ENCODE measurements around the gene DNAJA2.
A peak's percentile ranks its signal among the peaks of the same experiment; 100 is the strongest.
"Not testable (repeated sequence)": the region's sequence is repeated elsewhere in the genome, so short reads cannot be mapped to it uniquely, and the experiment has no call there.

Gene DNAJA2

DNA sequence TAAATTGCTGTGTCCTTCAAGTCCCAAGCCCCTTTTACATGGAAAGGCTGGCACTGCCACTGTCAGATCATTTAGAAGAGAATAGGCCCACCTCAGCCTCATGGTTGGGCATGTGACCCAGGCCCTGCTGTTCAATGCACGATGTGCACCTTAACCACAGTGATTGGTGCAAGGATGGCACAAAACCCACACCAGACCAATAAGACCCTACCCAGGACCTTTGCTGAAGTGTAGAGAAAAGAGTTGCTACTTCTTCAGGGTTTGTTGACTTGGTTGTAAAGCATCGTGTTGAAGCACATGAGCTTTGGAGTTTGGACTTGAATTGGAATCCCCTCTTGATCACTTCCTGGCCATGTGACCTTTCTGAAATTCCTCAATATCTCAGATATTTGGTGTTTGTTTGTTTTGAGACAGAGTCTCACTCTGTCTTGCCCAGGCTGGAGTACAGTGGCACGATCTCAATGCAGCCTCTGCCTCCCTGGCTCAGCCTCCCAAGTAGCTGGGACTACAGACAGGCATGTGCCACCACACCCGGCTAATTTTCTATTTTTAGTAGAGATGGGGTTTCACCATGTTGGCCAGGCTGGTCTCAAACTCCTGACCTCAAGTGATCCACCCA is 24.8 kb downstream of the DNAJA2 start:
- DNase-seq (ENCODE audit: low read depth), result no peak
- TF ChIP-seq, protein P1, sequence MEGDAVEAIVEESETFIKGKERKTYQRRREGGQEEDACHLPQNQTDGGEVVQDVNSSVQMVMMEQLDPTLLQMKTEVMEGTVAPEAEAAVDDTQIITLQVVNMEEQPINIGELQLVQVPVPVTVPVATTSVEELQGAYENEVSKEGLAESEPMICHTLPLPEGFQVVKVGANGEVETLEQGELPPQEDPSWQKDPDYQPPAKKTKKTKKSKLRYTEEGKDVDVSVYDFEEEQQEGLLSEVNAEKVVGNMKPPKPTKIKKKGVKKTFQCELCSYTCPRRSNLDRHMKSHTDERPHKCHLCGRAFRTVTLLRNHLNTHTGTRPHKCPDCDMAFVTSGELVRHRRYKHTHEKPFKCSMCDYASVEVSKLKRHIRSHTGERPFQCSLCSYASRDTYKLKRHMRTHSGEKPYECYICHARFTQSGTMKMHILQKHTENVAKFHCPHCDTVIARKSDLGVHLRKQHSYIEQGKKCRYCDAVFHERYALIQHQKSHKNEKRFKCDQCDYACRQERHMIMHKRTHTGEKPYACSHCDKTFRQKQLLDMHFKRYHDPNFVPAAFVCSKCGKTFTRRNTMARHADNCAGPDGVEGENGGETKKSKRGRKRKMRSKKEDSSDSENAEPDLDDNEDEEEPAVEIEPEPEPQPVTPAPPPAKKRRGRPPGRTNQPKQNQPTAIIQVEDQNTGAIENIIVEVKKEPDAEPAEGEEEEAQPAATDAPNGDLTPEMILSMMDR (conservative IDR thresholded peaks at IDR 0.05; ENCODE audit: low read depth, low read length), result no peak
- H3K4me3 ChIP-seq (ENCODE audit: low read depth, low read length), result no peak overlapping the region

DNA sequence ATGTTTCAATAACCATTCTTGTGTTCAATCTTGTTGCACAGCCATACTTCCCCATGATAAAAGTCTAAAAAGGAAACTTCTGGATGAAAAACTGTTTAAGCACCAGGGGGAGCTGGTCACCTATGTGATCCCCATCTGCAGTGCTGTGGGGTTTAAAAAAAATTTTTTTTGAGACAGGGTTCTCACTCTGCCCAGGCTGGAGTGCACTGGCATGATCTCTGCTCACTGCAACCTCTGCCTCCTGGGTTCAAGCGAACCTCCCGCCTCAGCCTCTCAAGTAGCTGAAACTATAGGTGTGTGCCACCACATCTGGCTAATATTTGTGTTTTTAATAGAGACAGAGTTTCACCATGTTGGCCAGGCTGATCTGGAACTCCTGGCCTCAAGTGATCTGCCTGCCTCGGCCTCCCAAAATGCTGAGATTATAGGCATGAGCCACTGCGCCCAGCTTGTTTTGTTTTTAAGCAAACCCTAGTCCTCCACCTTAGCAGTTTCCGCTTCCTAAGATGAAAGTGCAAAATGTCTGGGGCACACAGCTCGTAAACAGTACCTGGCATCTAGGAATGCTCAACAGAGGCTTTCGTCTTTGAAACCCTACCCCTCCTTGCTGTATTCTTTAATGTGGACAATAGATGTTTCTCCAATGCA is 25.4 kb downstream of the DNAJA2 start:
- DNase-seq (ENCODE audit: low read depth), result peak; percentile 73
- H3K4me3 ChIP-seq (ENCODE audit: low read depth, low read length), result no peak overlapping the region
- TF ChIP-seq, protein P1 (conservative IDR thresholded peaks at IDR 0.05; ENCODE audit: low read depth, low read length), result peak; percentile 79

DNA sequence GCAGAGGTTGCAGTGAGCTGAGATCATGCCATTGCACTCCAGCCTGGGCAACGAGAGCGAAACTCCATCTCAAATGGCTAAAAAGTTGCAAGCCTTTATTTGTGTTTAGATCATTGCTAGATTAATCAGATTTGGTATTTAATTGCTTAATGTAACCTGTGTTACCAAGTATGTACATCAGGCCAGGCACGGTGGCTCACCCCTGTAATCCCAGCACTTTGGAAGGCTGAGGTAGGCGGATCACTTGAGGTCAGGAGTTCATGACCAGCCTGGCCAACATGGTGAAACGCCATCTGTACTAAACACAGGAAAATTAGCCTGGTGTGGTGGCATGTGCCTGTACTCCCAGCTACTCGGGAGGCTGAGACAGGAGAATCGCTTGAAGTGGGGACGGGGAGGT is 28.8 kb downstream of the DNAJA2 start:
- not testable (repeated sequence) for DNase-seq (ENCODE audit: low read depth); H3K4me3 ChIP-seq (ENCODE audit: low read depth, low read length)

DNA sequence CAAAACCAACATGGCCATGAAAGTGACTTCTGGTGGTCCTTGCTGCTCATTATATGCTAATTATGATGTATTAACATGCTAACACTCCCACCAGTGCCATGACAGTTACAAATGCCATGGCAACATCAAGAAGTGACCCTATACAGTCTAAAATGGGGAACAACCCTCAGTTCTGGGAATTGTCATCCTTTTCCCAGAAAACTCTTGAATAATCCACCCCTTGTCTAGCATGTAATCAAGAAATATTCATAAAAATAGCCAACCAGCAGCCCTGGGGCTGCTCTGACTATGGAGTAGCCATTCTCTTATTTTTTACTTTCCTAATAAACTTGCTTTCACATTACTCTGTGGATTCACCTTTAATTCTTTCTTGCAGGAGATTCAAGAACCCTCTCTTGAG is 35.9 kb downstream of the DNAJA2 start:
- TF ChIP-seq, protein P1 (conservative IDR thresholded peaks at IDR 0.05; ENCODE audit: low read depth, low read length), result no peak
- no peak for DNase-seq (ENCODE audit: low read depth)
- H3K4me3 ChIP-seq (ENCODE audit: low read depth, low read length), result no peak overlapping the region

DNA sequence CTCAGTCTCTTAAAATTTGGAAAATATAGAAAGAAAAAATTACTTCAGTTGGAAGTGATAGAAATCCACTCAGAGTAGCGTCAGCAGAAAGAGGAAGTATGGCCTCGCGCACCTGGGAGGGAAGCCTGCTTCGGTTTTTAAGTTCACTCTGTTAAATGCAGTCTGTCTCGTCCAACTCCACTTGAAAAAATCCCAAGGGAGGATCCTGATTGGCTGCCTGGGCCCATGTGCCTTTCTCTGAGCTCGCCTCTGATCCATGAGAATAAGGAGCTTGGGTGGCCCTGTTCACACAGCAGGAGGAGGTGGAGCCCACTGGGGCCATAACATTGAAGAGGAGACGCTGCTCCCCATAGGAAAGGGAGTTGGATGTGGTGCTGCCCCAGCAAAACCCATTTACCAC is 40.7 kb downstream of the DNAJA2 start:
- H3K4me3 ChIP-seq (ENCODE audit: low read depth, low read length), result no peak overlapping the region
- DNase-seq (ENCODE audit: low read depth), result no peak
- TF ChIP-seq, protein P1 (conservative IDR thresholded peaks at IDR 0.05; ENCODE audit: low read depth, low read length), result no peak

DNA sequence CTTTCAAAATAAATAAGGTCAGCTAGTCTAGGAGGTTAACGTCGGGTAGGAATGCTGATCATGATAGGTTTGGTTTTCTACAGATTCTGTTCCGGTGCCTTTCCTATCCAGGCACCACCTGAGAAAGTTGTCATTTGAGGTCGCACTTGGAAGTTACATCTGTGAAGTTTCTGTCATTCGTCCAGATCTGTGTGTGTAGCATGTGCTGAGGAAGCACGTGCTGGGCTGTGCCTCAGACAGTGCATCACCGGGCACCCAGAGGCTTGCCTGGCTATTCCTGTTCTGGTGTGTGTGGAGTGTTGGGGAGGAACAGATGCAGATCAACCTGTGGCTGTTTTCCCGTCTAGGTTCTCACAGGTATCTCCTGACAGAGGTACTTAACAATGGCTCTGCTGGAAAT is 42.6 kb downstream of the DNAJA2 start:
- H3K4me3 ChIP-seq (ENCODE audit: low read depth, low read length), result no peak overlapping the region
- TF ChIP-seq, protein P1 (conservative IDR thresholded peaks at IDR 0.05; ENCODE audit: low read depth, low read length), result no peak
- DNase-seq (ENCODE audit: low read depth), result no peak

DNA sequence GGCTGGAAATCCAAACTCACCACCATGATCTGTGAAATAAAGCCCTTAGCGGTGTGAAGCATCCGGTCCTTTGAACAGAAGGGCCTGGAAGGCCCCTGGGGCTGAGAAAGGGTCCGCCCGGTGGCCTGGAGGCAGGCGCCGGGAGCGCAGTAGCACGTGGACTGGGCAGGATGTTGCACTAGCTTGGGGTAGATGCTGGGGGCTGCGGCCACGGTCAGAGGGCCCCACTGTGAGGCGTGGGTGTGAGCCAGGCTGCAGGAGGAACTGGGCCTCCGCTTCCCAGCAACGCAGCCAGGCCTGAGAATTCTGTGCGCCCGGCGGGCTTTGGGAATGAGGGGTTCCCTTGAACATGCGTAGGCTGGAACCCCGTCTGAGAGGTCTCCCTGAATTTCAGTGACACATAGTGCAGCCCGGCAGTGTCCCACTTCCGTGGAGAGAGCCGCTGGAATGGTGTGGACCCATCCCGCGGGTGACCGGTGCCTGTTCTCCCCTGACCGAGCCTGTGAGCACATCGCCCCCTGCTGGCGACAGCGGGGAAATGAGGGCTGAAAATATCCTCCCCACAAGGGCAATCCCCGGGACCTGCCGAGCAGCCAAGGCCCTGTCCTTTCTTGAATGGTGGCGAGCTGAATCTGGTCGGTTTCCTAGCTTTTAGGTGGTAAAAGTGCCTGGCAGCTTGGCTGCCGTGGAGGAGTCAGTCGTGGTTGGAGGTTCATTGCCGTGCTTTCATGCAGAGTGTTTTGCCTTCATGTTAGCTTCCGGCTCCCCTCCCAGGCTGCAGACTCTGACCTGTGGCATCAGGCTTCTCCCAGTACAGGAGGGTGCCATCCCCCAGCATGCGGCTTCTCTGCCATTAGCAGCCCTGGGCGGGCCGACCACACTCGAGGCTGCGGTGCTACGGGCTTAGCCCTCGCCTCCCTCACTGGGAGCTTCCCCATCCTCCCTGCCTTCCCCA is 43.8 kb downstream of the DNAJA2 start:
- peak; percentile 70 for DNase-seq (ENCODE audit: low read depth)
- TF ChIP-seq, protein P1 (conservative IDR thresholded peaks at IDR 0.05; ENCODE audit: low read depth, low read length), result peak; percentile 88
- no peak overlapping the region for H3K4me3 ChIP-seq (ENCODE audit: low read depth, low read length)

Data from choroid plexus epithelial cell (primary cell).